ENCODE data around the gene PGA5.
A peak's percentile ranks its signal among the peaks of the same experiment; 100 is the strongest.
"Not testable (repeated sequence)": the region's sequence is repeated elsewhere in the genome, so short reads cannot be mapped to it uniquely, and the experiment has no call there.

The PGA5 gene

GRCh38 chr11:61218306-61218705 lies 22.7 kb upstream of the PGA5 start:
- not testable (repeated sequence) for ATAC-seq

- ATAC-seq, result not testable (repeated sequence)
Observed at GRCh38 chr11:61219016-61219415, 22.0 kb upstream of the PGA5 start.

GRCh38 chr11:61222047-61222446 lies 18.9 kb upstream of the PGA5 start, which contains the start of gene PGA4:
Gene PGA4 (plus strand): TSS chr11:61222347. CDS start chr11:61222401, 54 bp downstream.
- not testable (repeated sequence) for ATAC-seq

GRCh38 chr11:61222692-61223091 lies 18.3 kb upstream of the PGA5 start:
- not testable (repeated sequence) for ATAC-seq

GRCh38 chr11:61226457-61227137 lies 14.4 kb upstream of the PGA5 start:
- peak; percentile 79 for ATAC-seq

GRCh38 chr11:61229458-61229857 lies 11.5 kb upstream of the PGA5 start:
- ATAC-seq, result not testable (repeated sequence)

- ATAC-seq, result not testable (repeated sequence)
Observed at GRCh38 chr11:61231033-61231432, 9.9 kb upstream of the PGA5 start.

- not testable (repeated sequence) for ATAC-seq
Observed at GRCh38 chr11:61231585-61231984, 9.4 kb upstream of the PGA5 start.

GRCh38 chr11:61232548-61233145 lies 8.3 kb upstream of the PGA5 start:
- ATAC-seq, result not testable (repeated sequence)

- ATAC-seq, result not testable (repeated sequence)
Observed at GRCh38 chr11:61237130-61237529, 3.8 kb upstream of the PGA5 start.

GRCh38 chr11:61240288-61240687 lies 687 bp upstream of the PGA5 start:
- not testable (repeated sequence) for ATAC-seq

- not testable (repeated sequence) for ATAC-seq
Observed at GRCh38 chr11:61241526-61241925, 551 bp downstream of the PGA5 start.

- ATAC-seq, result peak; percentile 75
Observed at GRCh38 chr11:61245284-61245964, 4.4 kb downstream of the PGA5 start.

- not testable (repeated sequence) for ATAC-seq
Observed at GRCh38 chr11:61248071-61248470, 7.1 kb downstream of the PGA5 start.

- ATAC-seq, result not testable (repeated sequence)
Observed at GRCh38 chr11:61249201-61249600, 8.2 kb downstream of the PGA5 start.

- peak; percentile 34; the same call in 1 of the 3 replicates for ATAC-seq
- TF ChIP-seq TCF4 (CRISPR knock-in tag; IDR thresholded peaks at IDR 0.05; ENCODE audit: borderline replicate concordance), result peak; percentile 71; the same call in 1 of the 2 replicates
Observed at GRCh38 chr11:61250796-61251765, 10.1 kb downstream of the PGA5 start.

- not testable (repeated sequence) for ATAC-seq
Observed at GRCh38 chr11:61252332-61252731, 11.4 kb downstream of the PGA5 start.
